ENCODE results near the gene CABP7. TPM values are rescaled to one million over a fixed set of nuclear protein-coding genes. Genes with fewer than 3 reads are reported as not detected.

Gene CABP7
- total and polyA plus RNA-seq, 2 experiments from 2014 or later = 0.06 to 0.24 TPM

- TF ChIP-seq CREB1 (CRISPR knock-in tag; IDR thresholded peaks at IDR 0.05; ENCODE audit: low read depth) (no peak), ETS1 (IDR thresholded peaks at IDR 0.05) (no peak), JUNB (IDR thresholded peaks at IDR 0.05; ENCODE audit: unreplicated experiment) (no peak), EZH2phosphoT487 (IDR thresholded peaks at IDR 0.05; ENCODE audit: unreplicated experiment) (no peak), ZNF114 (CRISPR knock-in tag; IDR thresholded peaks at IDR 0.05) (no peak)
- Histone ChIP-seq H3K27ac (ENCODE audit: low read depth) (no peak overlapping the region), H4K20me1 (replicated peaks; ENCODE audit: insufficient read depth) (no peaks in the 10 kb centered on the region), H3K4me2 (no peak overlapping the region), H3K36me3 (ENCODE audit: insufficient read depth) (no peaks in the 10 kb centered on the region), H3K4me1 (ENCODE audit: insufficient read depth) (no peaks in the 10 kb centered on the region), H3K9me2 (ENCODE audit: insufficient read depth) (no peaks in the 10 kb centered on the region), H3K4me3 (no peak overlapping the region), H3K27me3 (ENCODE audit: insufficient read depth) (no peaks in the 10 kb centered on the region), H2AFZ (no peak overlapping the region), H3K79me2 (replicated peaks; ENCODE audit: insufficient read depth) (no peaks in the 10 kb centered on the region), H3F3A (replicated peaks; ENCODE audit: low read depth) (no peaks in the 10 kb centered on the region)
- Mint-ChIP-seq H3K27ac (no peak overlapping the region), H3K36me3 (ENCODE audit: low read depth) (no peaks in the 10 kb centered on the region), H3K9me3 (no peaks in the 10 kb centered on the region), H3K4me1 (no peaks in the 10 kb centered on the region; the same call in 2 of the 3 replicates), H3K27me3 (ENCODE audit: insufficient read depth, low read depth, poor library complexity) (peaks cover 6% of the 10 kb centered on the region), H3K4me3 (no peak overlapping the region)
- ATAC-seq (no peak), DNase-seq (ENCODE audit: low spot score) (no peak)
Measured at GRCh38 chr22:29757096-29757495, 37.3 kb downstream of the CABP7 start.

GRCh38 chr22:29758068-29758622 is 38.3 kb downstream of the CABP7 start:
- no peak overlapping the region for H3K4me2 ChIP-seq
- H3K4me1 Mint-ChIP-seq = no peaks in the 10 kb centered on the region; the same call in 2 of the 3 replicates
- peaks cover 4% of the 10 kb centered on the region for H3K27me3 Mint-ChIP-seq (ENCODE audit: insufficient read depth, low read depth, poor library complexity)
- DNase-seq (ENCODE audit: low spot score) (no peak), ATAC-seq (peak; percentile 43)
- H3K36me3 ChIP-seq (ENCODE audit: insufficient read depth) = no peaks in the 10 kb centered on the region
- H3K27ac Mint-ChIP-seq = no peak overlapping the region
- H3K36me3 Mint-ChIP-seq (ENCODE audit: low read depth) = no peaks in the 10 kb centered on the region
- H3K4me1 ChIP-seq (ENCODE audit: insufficient read depth) = no peaks in the 10 kb centered on the region
- H3K79me2 ChIP-seq (replicated peaks; ENCODE audit: insufficient read depth) = no peaks in the 10 kb centered on the region
- H3K27ac ChIP-seq (ENCODE audit: low read depth) = no peak overlapping the region
- H3F3A ChIP-seq (replicated peaks; ENCODE audit: low read depth) = no peaks in the 10 kb centered on the region
- no peak overlapping the region for H3K4me3 ChIP-seq
- no peaks in the 10 kb centered on the region for H3K9me2 ChIP-seq (ENCODE audit: insufficient read depth)
- H3K4me3 Mint-ChIP-seq = no peak overlapping the region
- H2AFZ ChIP-seq = no peak overlapping the region
- H4K20me1 ChIP-seq (replicated peaks; ENCODE audit: insufficient read depth) = peaks cover 4% of the 10 kb centered on the region; the same call in 1 of the 2 replicates
- H3K9me3 Mint-ChIP-seq = no peaks in the 10 kb centered on the region
- no peaks in the 10 kb centered on the region for H3K27me3 ChIP-seq (ENCODE audit: insufficient read depth)
- no peak for TF ChIP-seq ZNF331 (CRISPR knock-in tag; IDR thresholded peaks at IDR 0.05; ENCODE audit: low read depth)
- TF ChIP-seq REST (IDR thresholded peaks at IDR 0.05; ENCODE audit: unreplicated experiment) = no peak
- no peak for TF ChIP-seq CREB1 (CRISPR knock-in tag; IDR thresholded peaks at IDR 0.05; ENCODE audit: low read depth)
- TF ChIP-seq CTCF (conservative IDR thresholded peaks at IDR 0.05; ENCODE audit: low read depth in 2 of 2) = no peak
- no peak for TF ChIP-seq EZH2phosphoT487 (IDR thresholded peaks at IDR 0.05; ENCODE audit: unreplicated experiment)
- TF ChIP-seq EZH2 (IDR thresholded peaks at IDR 0.05; ENCODE audit: low read depth, unreplicated experiment) = no peak
- TF ChIP-seq STAT1 (IDR thresholded peaks at IDR 0.05; ENCODE audit: unreplicated experiment) = no peak
